ENCODE results near the gene OVOL2.

DNA sequence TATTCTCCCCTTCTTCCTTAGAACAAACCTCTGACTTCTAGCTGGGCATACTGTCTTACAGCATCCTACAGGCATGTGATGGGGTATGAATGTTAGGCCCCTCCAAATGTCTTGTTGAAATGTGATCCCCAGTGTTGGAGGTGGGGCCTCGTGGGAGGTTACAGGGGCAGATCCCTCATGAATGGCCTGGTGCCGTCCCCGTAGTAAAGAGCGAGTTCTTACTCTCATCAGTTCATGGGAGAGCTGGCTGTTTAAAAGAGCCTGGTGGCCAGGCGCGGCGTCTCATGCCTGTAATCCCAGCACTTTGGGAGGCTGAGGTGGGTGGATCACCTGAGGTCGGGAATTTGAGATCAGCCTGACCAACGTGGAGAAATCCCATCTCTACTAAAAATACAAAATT lies 15.5 kb downstream of the OVOL2 start:
- no peak for TF ChIP-seq SP1 (IDR thresholded peaks at IDR 0.05; ENCODE audit: low read depth, low read length)
- TF ChIP-seq, protein P1, sequence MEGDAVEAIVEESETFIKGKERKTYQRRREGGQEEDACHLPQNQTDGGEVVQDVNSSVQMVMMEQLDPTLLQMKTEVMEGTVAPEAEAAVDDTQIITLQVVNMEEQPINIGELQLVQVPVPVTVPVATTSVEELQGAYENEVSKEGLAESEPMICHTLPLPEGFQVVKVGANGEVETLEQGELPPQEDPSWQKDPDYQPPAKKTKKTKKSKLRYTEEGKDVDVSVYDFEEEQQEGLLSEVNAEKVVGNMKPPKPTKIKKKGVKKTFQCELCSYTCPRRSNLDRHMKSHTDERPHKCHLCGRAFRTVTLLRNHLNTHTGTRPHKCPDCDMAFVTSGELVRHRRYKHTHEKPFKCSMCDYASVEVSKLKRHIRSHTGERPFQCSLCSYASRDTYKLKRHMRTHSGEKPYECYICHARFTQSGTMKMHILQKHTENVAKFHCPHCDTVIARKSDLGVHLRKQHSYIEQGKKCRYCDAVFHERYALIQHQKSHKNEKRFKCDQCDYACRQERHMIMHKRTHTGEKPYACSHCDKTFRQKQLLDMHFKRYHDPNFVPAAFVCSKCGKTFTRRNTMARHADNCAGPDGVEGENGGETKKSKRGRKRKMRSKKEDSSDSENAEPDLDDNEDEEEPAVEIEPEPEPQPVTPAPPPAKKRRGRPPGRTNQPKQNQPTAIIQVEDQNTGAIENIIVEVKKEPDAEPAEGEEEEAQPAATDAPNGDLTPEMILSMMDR (IDR thresholded peaks at IDR 0.05 in 2 of 3, conservative IDR thresholded peaks at IDR 0.05 in 1 of 3; ENCODE audit: control insufficient read depth in 2 of 3, extremely low read depth in 1 of 3, insufficient read depth in 1 of 3, low read depth in 3 of 3, low read length in 3 of 3), result no peak
- TF ChIP-seq, protein P2, sequence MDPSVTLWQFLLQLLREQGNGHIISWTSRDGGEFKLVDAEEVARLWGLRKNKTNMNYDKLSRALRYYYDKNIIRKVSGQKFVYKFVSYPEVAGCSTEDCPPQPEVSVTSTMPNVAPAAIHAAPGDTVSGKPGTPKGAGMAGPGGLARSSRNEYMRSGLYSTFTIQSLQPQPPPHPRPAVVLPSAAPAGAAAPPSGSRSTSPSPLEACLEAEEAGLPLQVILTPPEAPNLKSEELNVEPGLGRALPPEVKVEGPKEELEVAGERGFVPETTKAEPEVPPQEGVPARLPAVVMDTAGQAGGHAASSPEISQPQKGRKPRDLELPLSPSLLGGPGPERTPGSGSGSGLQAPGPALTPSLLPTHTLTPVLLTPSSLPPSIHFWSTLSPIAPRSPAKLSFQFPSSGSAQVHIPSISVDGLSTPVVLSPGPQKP (IDR thresholded peaks at IDR 0.05; ENCODE audit: low read depth, low read length), result no peak
- TF ChIP-seq POLR2AphosphoS5 (IDR thresholded peaks at IDR 0.05; ENCODE audit: low read length), result no peak
- no peak for TF ChIP-seq SIN3A (IDR thresholded peaks at IDR 0.05; ENCODE audit: low read depth, low read length)
- no peak for TF ChIP-seq EZH2 (IDR thresholded peaks at IDR 0.05; ENCODE audit: borderline replicate concordance, control insufficient read depth, low read depth, low read length)
- no peak for TF ChIP-seq CHD4 (IDR thresholded peaks at IDR 0.05)
